K562 (cell line): Measurements from ENCODE around the gene DHX35. TPM values are rescaled to one million over a fixed set of nuclear protein-coding genes. Genes with fewer than 3 reads are reported as not detected.

Experiments used
- ARID1B ChIP-seq: fragments of 450-650 bp; IDR thresholded peaks from 2 replicates; pipeline ENCODE4 v1.6.1; 2016; ENCODE audit warnings: antibody characterized with exemption, mild to moderate bottlenecking, inconsistent platforms
- CBFA2T2 ChIP-seq: fragments of 450-650 bp; conservative IDR thresholded peaks from 2 replicates; pipeline ENCODE4 v1.6.1; 2017; ENCODE audit warnings: mild to moderate bottlenecking
- CCNT2 ChIP-seq: IDR thresholded peaks from 2 replicates; pipeline ENCODE4 v1.6.1; 2011; ENCODE audit warnings: borderline replicate concordance, low read depth, mild to moderate bottlenecking, moderate library complexity, mixed read lengths, low read length; ENCODE audit not compliant: insufficient read length; ENCODE audit errors: extremely low read depth
- DACH1 ChIP-seq: fragments of 450-650 bp; IDR thresholded peaks from 2 replicates; pipeline ENCODE4 v1.6.1; 2018; ENCODE audit not compliant: partially characterized antibody
- DMBX1 ChIP-seq: fragments of 250-450 bp; sonication (Bioruptor Pico); IDR thresholded peaks from 2 replicates; pipeline ENCODE4 v1.8.0; 2022; ENCODE audit warnings: inconsistent platforms, mild to moderate bottlenecking, moderate library complexity, borderline replicate concordance
- FIP1L1 ChIP-seq: fragments of 200-400 bp; formaldehyde crosslinking; IDR thresholded peaks from 2 replicates; pipeline ENCODE4 v1.6.1; 2018; ENCODE audit warnings: mild to moderate bottlenecking, low read depth, low read length; ENCODE audit not compliant: poor library complexity, severe bottlenecking
- GATA2 ChIP-seq: sonication (generic); formaldehyde crosslinking; IDR thresholded peaks from 2 replicates; pipeline ENCODE4 v1.4.0; 2020; ENCODE audit warnings: mild to moderate bottlenecking, missing genetic modification reagents
- MBD2 ChIP-seq: sonication (generic); IDR thresholded peaks from 2 replicates; pipeline ENCODE4 v1.6.1; 2016; ENCODE audit warnings: low read depth, borderline replicate concordance
- MEIS2 ChIP-seq: fragments of 450-650 bp; IDR thresholded peaks from 2 replicates; pipeline ENCODE4 v1.6.1; 2014; ENCODE audit warnings: mild to moderate bottlenecking; ENCODE audit not compliant: partially characterized antibody
- MNT ChIP-seq, 2 experiments: fragments of 450-650 bp; conservative IDR thresholded peaks; 2 replicates each; pipeline ENCODE4 v1.6.1; 2017; ENCODE audit warnings: mild to moderate bottlenecking in 2 of 2, moderate library complexity in 2 of 2
- MTA2 ChIP-seq: fragments of 450-650 bp; IDR thresholded peaks from 2 replicates; pipeline ENCODE4 v1.6.1; 2016; ENCODE audit warnings: low read depth
- PBX2 ChIP-seq, 2 experiments: IDR thresholded peaks in 1 of 2; conservative IDR thresholded peaks in 1 of 2; 2 replicates each; pipeline ENCODE4 v1.6.1; 2016; ENCODE audit warnings: low read depth in 2 of 2, mild to moderate bottlenecking in 1 of 2, missing compliant biosample characterization in 1 of 2, missing genetic modification characterization in 1 of 2, moderate library complexity in 1 of 2
- PML ChIP-seq: IDR thresholded peaks from 2 replicates; pipeline ENCODE4 v1.6.1; 2012; ENCODE audit warnings: low read length, inconsistent platforms
- PRDM10 ChIP-seq: fragments of 450-650 bp; IDR thresholded peaks from 2 replicates; pipeline ENCODE4 v1.6.1; 2018; ENCODE audit not compliant: partially characterized antibody
- SIN3A ChIP-seq, 2 experiments: fragments of 150-350 bp in 1 of 2; IDR thresholded peaks; 2 replicates each; pipeline ENCODE4 v1.6.1; 2011 to 2016; ENCODE audit warnings: borderline replicate concordance in 2 of 2, low read depth in 2 of 2, low read length in 2 of 2, mild to moderate bottlenecking in 2 of 2, moderate library complexity in 2 of 2; ENCODE audit not compliant: control insufficient read depth in 1 of 2
- STAT5A ChIP-seq: IDR thresholded peaks from 2 replicates; pipeline ENCODE4 v1.6.1; 2012; ENCODE audit warnings: low read length, inconsistent platforms, borderline replicate concordance
- polyA plus RNA-seq, 8 experiments: library from polyadenylated mRNA; depleted of rRNA in 4 of 8; stranded (reverse) in 5 of 8; unstranded in 3 of 8; fragments of >200 nt; fragmentation: Nextera tagmentation in 2 of 8; fragmentation: Illumina TruSeq in 1 of 8; extraction: Ambion mirVana in 2 of 8; extraction: Trizol in 1 of 8; gene quantifications; 2 replicates each; pipeline versions ENCODE4 v1.2.1 to v1.2.3, GENCODE V29; 2011 to 2014; ENCODE audit warnings: inconsistent platforms in 1 of 8, missing spikeins in 1 of 8
- total RNA-seq, 7 experiments: library from RNA; depleted of rRNA in 6 of 7; stranded (reverse); fragments of >200 nt in 6 of 7; fragmentation: Illumina TruSeq in 2 of 7; extraction: Trizol in 2 of 7; gene quantifications; 2 replicates each; pipeline versions ENCODE4 v1.2.1 to v1.2.3, GENCODE V29; 2011 to 2021; ENCODE audit warnings: low replicate concordance in 1 of 7

Gene DHX35
- total and polyA plus RNA-seq, 9 of the 15 experiments (the other 6 are each of a cell fraction or from before 2014, with no cell fraction given), result 6.5 to 25.6 (median 16.9) TPM

- TF ChIP-seq PBX2 (CRISPR knock-in tag; IDR thresholded peaks at IDR 0.05; ENCODE audit: low read depth) (no peak), PBX2 (tag; conservative IDR thresholded peaks at IDR 0.05; ENCODE audit: low read depth) (no peak), PRDM10 (peak; percentile 88), CCNT2 (peak; percentile 52), ARID1B (peak; percentile 91), MTA2 (peak; percentile 73; the same call in 1 of the 2 replicates), SIN3A (IDR thresholded peaks at IDR 0.05; ENCODE audit: borderline replicate concordance in 2 of 2, control insufficient read depth in 1 of 2, low read depth in 2 of 2, low read length in 2 of 2) (0 out of 4 replicates have a peak, but pooled peaks of 1 of the 2 experiments have one; percentile 16), FIP1L1 (no peak), GATA2 (peak; percentile 58; the same call in 1 of the 2 replicates), PML (peak; percentile 55), CBFA2T2 (peak; percentile 92), MBD2 (0 out of 2 replicates have a peak, but pooled peaks have one; percentile 20), MNT (conservative IDR thresholded peaks at IDR 0.05) (0 out of 4 replicates have a peak, but pooled peaks of 1 of the 2 experiments have one; percentile 15), STAT5A (peak; percentile 46; the same call in 1 of the 2 replicates), MEIS2 (peak; percentile 16), DACH1 (peak; percentile 17), DMBX1 (peak; percentile 73; the same call in 1 of the 2 replicates)
Measured at GRCh38 chr20:38995536-38996044, 33.4 kb downstream of the DHX35 start (continued).
